K562 (cell line): ENCODE data around the gene BAZ2A. TPM values are rescaled to one million over a fixed set of nuclear protein-coding genes. Genes with fewer than 3 reads are reported as not detected.

Source experiments
- ARID1B ChIP-seq: fragments of 450-650 bp; IDR thresholded peaks from 2 replicates; pipeline ENCODE4 v1.6.1; 2016; ENCODE audit warnings: antibody characterized with exemption, mild to moderate bottlenecking, inconsistent platforms
- BMI1 ChIP-seq: fragments of 150-350 bp; IDR thresholded peaks from 2 replicates; pipeline ENCODE4 v1.6.1; 2014; ENCODE audit warnings: low read length
- DIDO1 ChIP-seq: fragments of 450-650 bp; IDR thresholded peaks from 2 replicates; pipeline ENCODE4 v1.6.1; 2016; ENCODE audit warnings: low read depth, missing biosample characterization, missing genetic modification characterization
- FOS ChIP-seq: IDR thresholded peaks from 3 replicates; pipeline ENCODE4 v1.6.1; 2011; ENCODE audit not compliant: insufficient read length; ENCODE audit errors: extremely low read depth
- FOXK1 ChIP-seq: sonication (generic); formaldehyde crosslinking; IDR thresholded peaks from 2 replicates; pipeline ENCODE4 v1.8.0; 2022; ENCODE audit warnings: missing genetic modification reagents, mild to moderate bottlenecking, borderline replicate concordance
- GABPA ChIP-seq: fragments of 200-800 bp; sonication (Bioruptor generic); conservative IDR thresholded peaks from 2 replicates; pipeline ENCODE4 v1.6.1; 2016; ENCODE audit warnings: low read depth, missing genetic modification characterization, missing compliant biosample characterization
- PHF20 ChIP-seq: fragments of 450-650 bp; IDR thresholded peaks from 2 replicates; pipeline ENCODE4 v1.6.1; 2018; ENCODE audit not compliant: partially characterized antibody
- RB1 ChIP-seq: fragments of 450-650 bp; IDR thresholded peaks from 2 replicates; pipeline ENCODE4 v1.6.1; 2017; ENCODE audit warnings: low read depth, mild to moderate bottlenecking
- TAF1 ChIP-seq: IDR thresholded peaks from 2 replicates; pipeline ENCODE4 v1.6.1; 2011; ENCODE audit warnings: mild to moderate bottlenecking, low read length, moderate library complexity; ENCODE audit not compliant: insufficient read depth, control insufficient read depth, severe bottlenecking; ENCODE audit errors: extremely low read depth
- ZNF830 ChIP-seq: fragments of 250-450 bp; sonication (Bioruptor Pico); IDR thresholded peaks from 2 replicates; pipeline ENCODE4 v1.5.0; 2021; ENCODE audit warnings: mild to moderate bottlenecking
- polyA plus RNA-seq, 8 experiments: library from polyadenylated mRNA; depleted of rRNA in 4 of 8; stranded (reverse) in 5 of 8; unstranded in 3 of 8; fragments of >200 nt; fragmentation: Nextera tagmentation in 2 of 8; fragmentation: Illumina TruSeq in 1 of 8; extraction: Ambion mirVana in 2 of 8; extraction: Trizol in 1 of 8; gene quantifications; 2 replicates each; pipeline versions ENCODE4 v1.2.1 to v1.2.3, GENCODE V29; 2011 to 2014; ENCODE audit warnings: inconsistent platforms in 1 of 8, missing spikeins in 1 of 8
- total RNA-seq, 7 experiments: library from RNA; depleted of rRNA in 6 of 7; stranded (reverse); fragments of >200 nt in 6 of 7; fragmentation: Illumina TruSeq in 2 of 7; extraction: Trizol in 2 of 7; gene quantifications; 2 replicates each; pipeline versions ENCODE4 v1.2.1 to v1.2.3, GENCODE V29; 2011 to 2021; ENCODE audit warnings: low replicate concordance in 1 of 7
- TF ChIP-seq, protein P1 (sequence below): sonication (generic); formaldehyde crosslinking; IDR thresholded peaks from 2 replicates; pipeline ENCODE4 v1.8.0; 2022; ENCODE audit warnings: mild to moderate bottlenecking, missing genetic modification reagents
- TF ChIP-seq, protein P2 (sequence below): fragments of 250-450 bp; sonication (Bioruptor Pico); IDR thresholded peaks from 2 replicates; pipeline ENCODE4 v1.8.0; 2022; ENCODE audit warnings: inconsistent platforms
- TF ChIP-seq, protein P3 (sequence below): sonication (generic); formaldehyde crosslinking; IDR thresholded peaks from 2 replicates; pipeline ENCODE4 v1.8.1; 2023; ENCODE audit warnings: mild to moderate bottlenecking, missing genetic modification reagents, moderate library complexity
- TF ChIP-seq, protein P4 (sequence below): sonication (generic); formaldehyde crosslinking; IDR thresholded peaks from 2 replicates; pipeline ENCODE4 v1.8.0; 2023; ENCODE audit warnings: mild to moderate bottlenecking, missing genetic modification reagents
- TF ChIP-seq, protein P5 (sequence below): IDR thresholded peaks from 2 replicates; pipeline ENCODE4 v1.6.1; 2012; ENCODE audit warnings: low read depth, low read length, improper control_type of control experiment, borderline replicate concordance

The BAZ2A gene
- total and polyA plus RNA-seq, 9 of the 15 experiments (the other 6 are each of a cell fraction or from before 2014, with no cell fraction given) = 4.5 to 86.4 (median 26.2) TPM

DNA sequence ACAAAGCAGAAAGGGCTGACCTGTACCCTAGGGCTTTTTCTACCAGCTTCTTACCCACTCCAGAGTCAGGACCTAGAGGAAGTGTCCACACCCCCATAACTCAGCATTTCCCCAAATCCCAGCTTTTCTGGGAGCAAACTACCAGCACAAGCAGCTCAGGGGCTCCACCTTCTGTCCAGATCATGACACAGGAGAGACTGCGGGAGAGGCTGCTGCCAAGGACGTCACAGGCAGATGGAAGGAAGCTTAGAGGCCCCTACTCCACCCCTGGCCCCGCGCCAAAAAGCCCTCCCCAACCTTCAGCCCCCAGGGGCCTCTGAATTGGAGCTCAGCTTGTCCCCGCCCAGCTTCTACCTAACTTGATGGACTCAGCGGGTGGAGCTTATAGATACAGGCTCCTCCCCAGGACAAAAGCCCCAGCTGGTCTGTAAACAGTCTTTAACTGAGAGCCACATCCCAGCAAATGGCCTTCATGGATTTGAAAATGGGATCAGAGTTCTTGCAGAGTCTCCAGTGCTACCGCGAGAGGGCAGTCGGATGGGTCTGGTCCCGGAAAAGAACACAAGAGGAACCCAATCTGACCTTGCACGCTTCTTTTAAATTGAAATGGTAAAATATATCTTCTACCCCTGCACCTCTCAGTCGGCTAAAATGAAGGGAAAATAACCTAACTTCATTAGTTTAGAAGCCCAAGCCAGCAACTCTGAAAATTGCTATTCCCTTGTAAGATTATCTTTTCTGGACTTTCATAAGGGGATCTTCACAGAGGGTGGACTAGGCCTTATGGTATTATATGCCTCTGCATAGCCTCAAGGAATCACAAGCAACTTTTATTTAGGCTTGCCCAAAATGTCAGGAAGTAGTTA, 6.8 kb upstream of the BAZ2A start (continued):
- TF ChIP-seq, protein P1, sequence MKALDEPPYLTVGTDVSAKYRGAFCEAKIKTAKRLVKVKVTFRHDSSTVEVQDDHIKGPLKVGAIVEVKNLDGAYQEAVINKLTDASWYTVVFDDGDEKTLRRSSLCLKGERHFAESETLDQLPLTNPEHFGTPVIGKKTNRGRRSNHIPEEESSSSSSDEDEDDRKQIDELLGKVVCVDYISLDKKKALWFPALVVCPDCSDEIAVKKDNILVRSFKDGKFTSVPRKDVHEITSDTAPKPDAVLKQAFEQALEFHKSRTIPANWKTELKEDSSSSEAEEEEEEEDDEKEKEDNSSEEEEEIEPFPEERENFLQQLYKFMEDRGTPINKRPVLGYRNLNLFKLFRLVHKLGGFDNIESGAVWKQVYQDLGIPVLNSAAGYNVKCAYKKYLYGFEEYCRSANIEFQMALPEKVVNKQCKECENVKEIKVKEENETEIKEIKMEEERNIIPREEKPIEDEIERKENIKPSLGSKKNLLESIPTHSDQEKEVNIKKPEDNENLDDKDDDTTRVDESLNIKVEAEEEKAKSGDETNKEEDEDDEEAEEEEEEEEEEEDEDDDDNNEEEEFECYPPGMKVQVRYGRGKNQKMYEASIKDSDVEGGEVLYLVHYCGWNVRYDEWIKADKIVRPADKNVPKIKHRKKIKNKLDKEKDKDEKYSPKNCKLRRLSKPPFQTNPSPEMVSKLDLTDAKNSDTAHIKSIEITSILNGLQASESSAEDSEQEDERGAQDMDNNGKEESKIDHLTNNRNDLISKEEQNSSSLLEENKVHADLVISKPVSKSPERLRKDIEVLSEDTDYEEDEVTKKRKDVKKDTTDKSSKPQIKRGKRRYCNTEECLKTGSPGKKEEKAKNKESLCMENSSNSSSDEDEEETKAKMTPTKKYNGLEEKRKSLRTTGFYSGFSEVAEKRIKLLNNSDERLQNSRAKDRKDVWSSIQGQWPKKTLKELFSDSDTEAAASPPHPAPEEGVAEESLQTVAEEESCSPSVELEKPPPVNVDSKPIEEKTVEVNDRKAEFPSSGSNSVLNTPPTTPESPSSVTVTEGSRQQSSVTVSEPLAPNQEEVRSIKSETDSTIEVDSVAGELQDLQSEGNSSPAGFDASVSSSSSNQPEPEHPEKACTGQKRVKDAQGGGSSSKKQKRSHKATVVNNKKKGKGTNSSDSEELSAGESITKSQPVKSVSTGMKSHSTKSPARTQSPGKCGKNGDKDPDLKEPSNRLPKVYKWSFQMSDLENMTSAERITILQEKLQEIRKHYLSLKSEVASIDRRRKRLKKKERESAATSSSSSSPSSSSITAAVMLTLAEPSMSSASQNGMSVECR = peak; percentile 66
- TF ChIP-seq, protein P2, sequence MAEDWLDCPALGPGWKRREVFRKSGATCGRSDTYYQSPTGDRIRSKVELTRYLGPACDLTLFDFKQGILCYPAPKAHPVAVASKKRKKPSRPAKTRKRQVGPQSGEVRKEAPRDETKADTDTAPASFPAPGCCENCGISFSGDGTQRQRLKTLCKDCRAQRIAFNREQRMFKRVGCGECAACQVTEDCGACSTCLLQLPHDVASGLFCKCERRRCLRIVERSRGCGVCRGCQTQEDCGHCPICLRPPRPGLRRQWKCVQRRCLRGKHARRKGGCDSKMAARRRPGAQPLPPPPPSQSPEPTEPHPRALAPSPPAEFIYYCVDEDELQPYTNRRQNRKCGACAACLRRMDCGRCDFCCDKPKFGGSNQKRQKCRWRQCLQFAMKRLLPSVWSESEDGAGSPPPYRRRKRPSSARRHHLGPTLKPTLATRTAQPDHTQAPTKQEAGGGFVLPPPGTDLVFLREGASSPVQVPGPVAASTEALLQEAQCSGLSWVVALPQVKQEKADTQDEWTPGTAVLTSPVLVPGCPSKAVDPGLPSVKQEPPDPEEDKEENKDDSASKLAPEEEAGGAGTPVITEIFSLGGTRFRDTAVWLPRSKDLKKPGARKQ = no peak
- TF ChIP-seq DIDO1 (0 out of 2 replicates have a peak, but pooled peaks have one; percentile 20), ZNF830 (CRISPR knock-in tag) (no peak), PHF20 (no peak), ARID1B (peak; percentile 35), GABPA (peak; percentile 71), BMI1 (no peak), TAF1 (peak; percentile 48), FOS (no peak), FOXK1 (CRISPR knock-in tag) (0 out of 2 replicates have a peak, but pooled peaks have one; percentile 72), RB1 (peak; percentile 43; the same call in 1 of the 2 replicates)
- TF ChIP-seq, protein P3, sequence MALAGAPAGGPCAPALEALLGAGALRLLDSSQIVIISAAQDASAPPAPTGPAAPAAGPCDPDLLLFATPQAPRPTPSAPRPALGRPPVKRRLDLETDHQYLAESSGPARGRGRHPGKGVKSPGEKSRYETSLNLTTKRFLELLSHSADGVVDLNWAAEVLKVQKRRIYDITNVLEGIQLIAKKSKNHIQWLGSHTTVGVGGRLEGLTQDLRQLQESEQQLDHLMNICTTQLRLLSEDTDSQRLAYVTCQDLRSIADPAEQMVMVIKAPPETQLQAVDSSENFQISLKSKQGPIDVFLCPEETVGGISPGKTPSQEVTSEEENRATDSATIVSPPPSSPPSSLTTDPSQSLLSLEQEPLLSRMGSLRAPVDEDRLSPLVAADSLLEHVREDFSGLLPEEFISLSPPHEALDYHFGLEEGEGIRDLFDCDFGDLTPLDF (CRISPR knock-in tag) = no peak
- TF ChIP-seq, protein P4, sequence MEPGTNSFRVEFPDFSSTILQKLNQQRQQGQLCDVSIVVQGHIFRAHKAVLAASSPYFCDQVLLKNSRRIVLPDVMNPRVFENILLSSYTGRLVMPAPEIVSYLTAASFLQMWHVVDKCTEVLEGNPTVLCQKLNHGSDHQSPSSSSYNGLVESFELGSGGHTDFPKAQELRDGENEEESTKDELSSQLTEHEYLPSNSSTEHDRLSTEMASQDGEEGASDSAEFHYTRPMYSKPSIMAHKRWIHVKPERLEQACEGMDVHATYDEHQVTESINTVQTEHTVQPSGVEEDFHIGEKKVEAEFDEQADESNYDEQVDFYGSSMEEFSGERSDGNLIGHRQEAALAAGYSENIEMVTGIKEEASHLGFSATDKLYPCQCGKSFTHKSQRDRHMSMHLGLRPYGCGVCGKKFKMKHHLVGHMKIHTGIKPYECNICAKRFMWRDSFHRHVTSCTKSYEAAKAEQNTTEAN (CRISPR knock-in tag) = no peak; the same call in 1 of the 2 replicates
- TF ChIP-seq, protein P5, sequence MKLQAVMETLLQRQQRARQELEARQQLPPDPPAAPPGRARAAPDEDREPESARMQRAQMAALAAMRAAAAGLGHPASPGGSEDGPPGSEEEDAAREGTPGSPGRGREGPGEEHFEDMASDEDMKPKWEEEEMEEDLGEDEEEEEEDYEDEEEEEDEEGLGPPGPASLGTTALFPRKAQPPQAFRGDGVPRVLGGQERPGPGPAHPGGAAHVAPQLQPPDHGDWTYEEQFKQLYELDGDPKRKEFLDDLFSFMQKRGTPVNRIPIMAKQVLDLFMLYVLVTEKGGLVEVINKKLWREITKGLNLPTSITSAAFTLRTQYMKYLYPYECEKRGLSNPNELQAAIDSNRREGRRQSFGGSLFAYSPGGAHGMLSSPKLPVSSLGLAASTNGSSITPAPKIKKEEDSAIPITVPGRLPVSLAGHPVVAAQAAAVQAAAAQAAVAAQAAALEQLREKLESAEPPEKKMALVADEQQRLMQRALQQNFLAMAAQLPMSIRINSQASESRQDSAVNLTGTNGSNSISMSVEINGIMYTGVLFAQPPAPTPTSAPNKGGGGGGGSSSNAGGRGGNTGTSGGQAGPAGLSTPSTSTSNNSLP = peak; percentile 44; the same call in 1 of the 2 replicates
